PFSK-1 (cell line): ENCODE results near the gene CLCN1.

Experiments
- POLR2AphosphoS5 ChIP-seq: IDR thresholded peaks from 2 replicates; pipeline ENCODE4 v1.6.1; 2012; ENCODE audit warnings: low read depth, mild to moderate bottlenecking, control low read depth, low read length, moderate library complexity
- TAF1 ChIP-seq: IDR thresholded peaks from 2 replicates; pipeline ENCODE4 v1.6.1; 2012; ENCODE audit warnings: low read length, control low read depth, borderline replicate concordance; ENCODE audit not compliant: insufficient read depth

- TF ChIP-seq POLR2AphosphoS5: no peak
- TF ChIP-seq TAF1: no peak
Measured at GRCh38 chr7:143375298-143376034, 59.6 kb downstream of the CLCN1 start.
